H1 (cell line): ENCODE data around the gene CTSA. TPM values are rescaled to one million over a fixed set of nuclear protein-coding genes. Genes with fewer than 3 reads are reported as not detected.

Source experiments
- CTCF ChIA-PET: fragments of 300-600 bp; sonication (Branson Sonifier 250); formaldehyde crosslinking; loops from one replicate; lab custom pipeline; 2021; ENCODE audit not compliant: partially characterized antibody; lab: Charles Lee
- POLR2A ChIA-PET: fragments of 300-600 bp; sonication (Branson Sonifier 250); formaldehyde crosslinking; loops from one replicate; lab custom pipeline; 2021; ENCODE audit warnings: inconsistent platforms; ENCODE audit not compliant: partially characterized antibody; lab: Charles Lee
- DNase-seq, 2 experiments: peaks; one replicate each; pipeline versions ENCODE4 v3.0.0 to v3.0.0-alpha.2; 2010 to 2022; ENCODE audit warnings: low spot score in 2 of 2, low read depth in 1 of 2, mixed read lengths in 1 of 2
- FAIRE-seq: peaks from 2 replicates; lab custom pipeline; 2011; peaks lifted over from hg19 to GRCh38; lab: Jason Lieb, UNC
- H2AFZ ChIP-seq: 2 replicates; pipeline ENCODE4 v1.8.1; 2012; ENCODE audit warnings: low read length, inconsistent platforms
- H2AK5ac ChIP-seq: 2 replicates; pipeline ENCODE4 v1.6.1; 2013; ENCODE audit warnings: low read depth, low read length
- H2BK120ac ChIP-seq: replicated peaks from 2 replicates; pipeline ENCODE3; 2013; ENCODE audit warnings: low read depth, low read length, inconsistent platforms
- H2BK12ac ChIP-seq: 2 replicates; pipeline ENCODE4 v1.6.1; 2013; ENCODE audit warnings: low read depth, low read length
- H2BK15ac ChIP-seq: 2 replicates; pipeline ENCODE4 v1.6.1; 2013; ENCODE audit warnings: low read length
- H2BK20ac ChIP-seq: 2 replicates; pipeline ENCODE4 v1.6.1; 2013; ENCODE audit warnings: low read length
- H2BK5ac ChIP-seq: 2 replicates; pipeline ENCODE4 v1.6.1; 2013; ENCODE audit warnings: low read depth, low read length
- H3K14ac ChIP-seq: 2 replicates; pipeline ENCODE4 v1.6.1; 2013; ENCODE audit warnings: inconsistent platforms; ENCODE audit not compliant: insufficient read length
- H3K18ac ChIP-seq: 2 replicates; pipeline ENCODE4 v1.6.1; 2013; ENCODE audit warnings: low read length; ENCODE audit errors: extremely low read depth
- H3K23ac ChIP-seq: 2 replicates; pipeline ENCODE4 v1.6.1; 2013; ENCODE audit warnings: inconsistent platforms; ENCODE audit not compliant: insufficient read length
- H3K23me2 ChIP-seq: 2 replicates; pipeline ENCODE4 v1.6.1; 2013; ENCODE audit warnings: low read depth, low read length
- H3K27ac ChIP-seq: 2 replicates; pipeline ENCODE4 v1.6.1; 2011; ENCODE audit warnings: low read depth, low read length, inconsistent platforms
- H3K27me3 ChIP-seq, 4 experiments: replicated peaks in 1 of 4; 1 replicate in 1 of 4; 2 replicates in 3 of 4; pipeline versions ENCODE4 v1.6.1 to v1.8.1; 2011 to 2013; ENCODE audit warnings: low read length in 3 of 4, mild to moderate bottlenecking in 3 of 4, inconsistent platforms in 2 of 4, mixed read lengths in 2 of 4, moderate library complexity in 1 of 4; ENCODE audit not compliant: control insufficient read depth in 3 of 4, insufficient read depth in 3 of 4; ENCODE audit errors: extremely low read depth in 1 of 4
- H3K36me3 ChIP-seq, 4 experiments: 2 replicates each; pipeline versions ENCODE4 v1.6.1 to v1.8.1; 2011 to 2013; ENCODE audit warnings: mild to moderate bottlenecking in 4 of 4, low read length in 3 of 4, moderate library complexity in 2 of 4, control low read depth in 1 of 4, inconsistent platforms in 1 of 4; ENCODE audit not compliant: insufficient read depth in 4 of 4, control insufficient read depth in 2 of 4
- H3K4ac ChIP-seq: replicated peaks from 2 replicates; pipeline ENCODE3; 2013; ENCODE audit warnings: low read length, low read depth, mixed read lengths, inconsistent platforms; ENCODE audit not compliant: insufficient read length
- H3K4me1 ChIP-seq, 4 experiments: replicated peaks in 1 of 4; 1 replicate in 1 of 4; 2 replicates in 3 of 4; pipeline versions ENCODE4 v1.6.1 to v1.8.1; 2011 to 2013; ENCODE audit warnings: low read length in 3 of 4, inconsistent platforms in 2 of 4, mixed read lengths in 1 of 4; ENCODE audit not compliant: insufficient read depth in 4 of 4, control insufficient read depth in 3 of 4
- H3K4me2 ChIP-seq, 2 experiments: 2 replicates each; pipeline versions ENCODE4 v1.6.1 to v1.8.1; 2011 to 2013; ENCODE audit warnings: low read depth in 2 of 2, low read length in 2 of 2, control low read depth in 1 of 2, inconsistent platforms in 1 of 2, mild to moderate bottlenecking in 1 of 2; ENCODE audit not compliant: insufficient read depth in 1 of 2
- H3K4me3 ChIP-seq, 4 experiments: fragments of 200-600, 300-600 bp in 1 of 4; sonication (generic), shearing (Covaris generic), sonication (Bioruptor Twin) in 1 of 4; 2 replicates each; pipeline versions ENCODE4 v1.5.1 to v1.8.1; 2011 to 2016; ENCODE audit warnings: low read length in 4 of 4, low read depth in 3 of 4, control low read depth in 2 of 4, inconsistent platforms in 2 of 4, mild to moderate bottlenecking in 2 of 4, mixed read lengths in 1 of 4, moderate library complexity in 1 of 4; ENCODE audit not compliant: insufficient read depth in 2 of 4; ENCODE audit errors: extremely low read depth in 1 of 4
- H3K56ac ChIP-seq: replicated peaks from 2 replicates; pipeline ENCODE3; 2013; ENCODE audit warnings: low read depth, mild to moderate bottlenecking, mixed read lengths, low read length, inconsistent platforms; ENCODE audit not compliant: insufficient read length
- H3K79me1 ChIP-seq: 2 replicates; pipeline ENCODE4 v1.6.1; 2013; ENCODE audit warnings: low read depth, low read length, control low read depth
- H3K79me2 ChIP-seq, 2 experiments: 2 replicates each; pipeline versions ENCODE4 v1.6.1 to v1.8.1; 2012 to 2013; ENCODE audit warnings: low read length in 2 of 2, mild to moderate bottlenecking in 2 of 2, inconsistent platforms in 1 of 2; ENCODE audit not compliant: insufficient read depth in 2 of 2, control insufficient read depth in 1 of 2
- H3K9ac ChIP-seq, 4 experiments: replicated peaks in 1 of 4; 1 replicate in 1 of 4; 2 replicates in 3 of 4; pipeline versions ENCODE4 v1.6.1 to v1.8.1; 2011 to 2013; ENCODE audit warnings: low read depth in 3 of 4, low read length in 3 of 4, control low read depth in 2 of 4, mild to moderate bottlenecking in 2 of 4, moderate library complexity in 2 of 4, inconsistent platforms in 1 of 4; ENCODE audit errors: extremely low read depth in 1 of 4
- H3K9me3 ChIP-seq, 2 experiments: 2 replicates each; pipeline versions ENCODE4 v1.6.1 to v1.8.1; 2012 to 2013; ENCODE audit warnings: mild to moderate bottlenecking in 2 of 2, moderate library complexity in 2 of 2, control low read depth in 1 of 2, inconsistent platforms in 1 of 2, low read depth in 1 of 2, low read length in 1 of 2, mixed read lengths in 1 of 2; ENCODE audit not compliant: insufficient read depth in 2 of 2
- H4K20me1 ChIP-seq, 2 experiments: replicated peaks in 1 of 2; 2 replicates each; pipeline versions ENCODE3 to v1.8.1; 2011 to 2013; ENCODE audit warnings: inconsistent platforms in 2 of 2, low read length in 2 of 2, mild to moderate bottlenecking in 1 of 2; ENCODE audit not compliant: insufficient read depth in 2 of 2, control insufficient read depth in 1 of 2
- H4K5ac ChIP-seq: 2 replicates; pipeline ENCODE4 v1.6.1; 2013; ENCODE audit warnings: low read length, low read depth, mixed read lengths, inconsistent platforms; ENCODE audit not compliant: insufficient read length
- H4K8ac ChIP-seq: 2 replicates; pipeline ENCODE4 v1.8.0; 2013; ENCODE audit warnings: mild to moderate bottlenecking, moderate library complexity, low read length, inconsistent platforms; ENCODE audit not compliant: insufficient read depth; ENCODE audit errors: extremely low read depth
- H4K91ac ChIP-seq: replicated peaks from 2 replicates; pipeline ENCODE3; 2013; ENCODE audit warnings: low read length, mixed read lengths, inconsistent platforms; ENCODE audit not compliant: insufficient read length
- ASH2L ChIP-seq: fragments of 200-600, 300-600 bp; sonication (generic); IDR thresholded peaks from one replicate; pipeline ENCODE4 v1.7.1; 2017; ENCODE audit warnings: low read length
- CHD2 ChIP-seq: IDR thresholded peaks from 2 replicates; pipeline ENCODE4 v1.6.1; 2012; ENCODE audit warnings: low read length, improper control_type of control experiment
- GABPA ChIP-seq: IDR thresholded peaks from 2 replicates; pipeline ENCODE4 v1.6.1; 2011; ENCODE audit warnings: mild to moderate bottlenecking, low read length, moderate library complexity, borderline replicate concordance; ENCODE audit not compliant: insufficient read depth
- KDM1A ChIP-seq: fragments of 200-600, 300-600 bp; sonication (generic); IDR thresholded peaks from 2 replicates; pipeline ENCODE4 v1.7.1; 2016; ENCODE audit warnings: mild to moderate bottlenecking, low read length, borderline replicate concordance
- KDM4A ChIP-seq: IDR thresholded peaks from one replicate; pipeline ENCODE4 v1.7.1; 2012; ENCODE audit warnings: low read depth, mild to moderate bottlenecking, moderate library complexity, low read length, inconsistent platforms; ENCODE audit not compliant: severe bottlenecking
- SRF ChIP-seq: IDR thresholded peaks from 2 replicates; pipeline ENCODE4 v1.6.1; 2011; ENCODE audit warnings: mild to moderate bottlenecking, low read depth, low read length, moderate library complexity
- TAF7 ChIP-seq: optimal IDR thresholded peaks from 2 replicates; pipeline ENCODE3; 2011; ENCODE audit warnings: low read depth, mild to moderate bottlenecking, inconsistent platforms, low read length, moderate library complexity, borderline replicate concordance
- TEAD4 ChIP-seq: IDR thresholded peaks from 2 replicates; pipeline ENCODE4 v1.6.1; 2012; ENCODE audit warnings: low read depth, low read length, inconsistent platforms, mixed read lengths
- WGBS, 2 experiments: shearing (Covaris generic) in 1 of 2; methylation state at CpG; one replicate each; pipeline versions ENCODE4 v1.1.6 to v1.1.7; 2013 to 2015; ENCODE audit warnings: low lambda C conversion rate in 2 of 2, mixed read lengths in 2 of 2, inconsistent platforms in 1 of 2, low coverage in 1 of 2, missing lambda C conversion rate in 1 of 2; ENCODE audit not compliant: insufficient replicate concordance in 2 of 2, insufficient coverage in 1 of 2, insufficient read length in 1 of 2; ENCODE audit errors: extremely low coverage in 1 of 2, missing lambda C conversion rate in 1 of 2; 5-methylcytosine and 5-hydroxymethylcytosine counted together
- polyA plus RNA-seq, 7 experiments: library from polyadenylated mRNA; depleted of rRNA in 3 of 7; stranded (reverse) in 5 of 7; unstranded in 2 of 7; fragments of >200 nt in 5 of 7; fragments of 200-250 nt in 2 of 7; gene quantifications; 1 replicate in 5 of 7; 2 replicates in 1 of 7; 4 replicates in 1 of 7; pipeline versions ENCODE4 v1.2.1 to v1.2.3, GENCODE V29; 2011 to 2013; ENCODE audit warnings: missing spikeins in 2 of 7, mixed read lengths in 2 of 7
- total RNA-seq: library from RNA; stranded (reverse); fragmentation: NEBNext Ultra II Directional; extraction: Animal tissue kit (Norgen Biotek cat#: 25700); gene quantifications from 2 replicates; pipeline ENCODE4 v1.2.1, GENCODE V29; 2021
- TF ChIP-seq, protein P1 (sequence below): IDR thresholded peaks from 2 replicates; pipeline ENCODE4 v1.6.1; 2011; ENCODE audit warnings: low read depth, mild to moderate bottlenecking, low read length; ENCODE audit not compliant: insufficient read depth

Gene CTSA
- total and polyA plus RNA-seq, 2 of the 8 experiments (the other 6 are each of a cell fraction or from before 2014, with no cell fraction given) = 49.7 to 74.0 TPM

DNA sequence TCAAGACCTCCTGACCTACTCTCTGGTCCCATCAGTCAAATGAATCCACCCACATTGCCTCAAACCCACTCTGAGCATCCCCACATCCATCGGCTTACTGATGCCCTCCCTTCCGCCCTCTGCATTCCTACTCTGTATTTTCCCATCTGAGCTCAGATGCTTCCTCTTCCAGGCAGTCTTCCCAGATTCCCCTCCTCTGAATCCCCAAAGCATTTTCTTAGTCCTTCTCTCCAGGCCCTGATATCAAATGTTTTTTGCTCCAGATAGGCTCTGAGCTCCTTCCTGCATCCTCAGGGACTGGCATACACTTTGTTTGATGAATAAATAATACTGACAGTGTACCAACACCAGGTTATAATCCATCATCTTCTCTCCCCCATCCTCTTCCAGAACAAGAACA is 16.9 kb downstream of the CTSA start:
- Histone ChIP-seq H2BK12ac (no peak overlapping the region), H3K4me1 (peaks cover 0 to 2% (median 0%) of the 10 kb centered on the region in 4 experiments; a peak in 3 of 7 replicates), H3K9ac (no peak overlapping the region), H2AFZ (no peak overlapping the region), H3K36me3 (peaks cover 9 to 48% (median 34%) of the 10 kb centered on the region in 4 experiments), H4K91ac (no peak overlapping the region), H4K20me1 (peaks cover 2 to 12% of the 10 kb centered on the region in 2 experiments), H2BK120ac (no peak overlapping the region), H3K79me1 (no peaks in the 10 kb centered on the region; the same call in 1 of the 2 replicates), H3K18ac (no peak overlapping the region), H3K4me3 (no peak overlapping the region), H3K14ac (no peak overlapping the region), H2BK20ac (no peak overlapping the region), H3K23ac (no peak overlapping the region), H3K23me2 (peaks cover 11% of the 10 kb centered on the region; the same call in 1 of the 2 replicates), H3K27ac (no peak overlapping the region), H3K9me3 (no peaks in the 10 kb centered on the region), H3K4me2 (no peak overlapping the region), H3K56ac (no peak overlapping the region), H2BK15ac (no peak overlapping the region), H2AK5ac (no peak overlapping the region), H2BK5ac (no peak overlapping the region), H4K8ac (no peak overlapping the region), H3K4ac (no peak overlapping the region), H4K5ac (no peak overlapping the region), H3K27me3 (no peaks in the 10 kb centered on the region), H3K79me2 (0 out of 4 replicates have a peak, but pooled peaks cover 0 to 3% of the 10 kb centered on the region in 2 experiments)
- ChIA-PET POLR2A (interaction anchor here (0.6 to 9.2 kb wide), 10 partner anchors 10 to 68 kb away, joined by 3 to 172 read pairs (median 4); partner anchors contain the start of genes CTSA, NEURL2 and PCIF1), CTCF (interaction anchor here (0.8 to 2.0 kb wide), 2 partner anchors 18 to 86 kb away, joined by 3 to 6 read pairs; no protein-coding TSS in a partner anchor)
- FAIRE-seq = no peak
- no peak for DNase-seq
- 97% methylated on average over 2 of the region's 2 CpGs; no CpG with 5 or more reads in 1 of the 2 experiments for WGBS, 2 experiments
- no peak for TF ChIP-seq TEAD4
- no peak for TF ChIP-seq SRF
- TF ChIP-seq TAF7 = no peak
- TF ChIP-seq CHD2 = no peak
- no peak for TF ChIP-seq KDM4A
- no peak for TF ChIP-seq GABPA
- TF ChIP-seq ASH2L = no peak
- TF ChIP-seq, protein P1, sequence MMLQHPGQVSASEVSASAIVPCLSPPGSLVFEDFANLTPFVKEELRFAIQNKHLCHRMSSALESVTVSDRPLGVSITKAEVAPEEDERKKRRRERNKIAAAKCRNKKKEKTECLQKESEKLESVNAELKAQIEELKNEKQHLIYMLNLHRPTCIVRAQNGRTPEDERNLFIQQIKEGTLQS = no peak
- TF ChIP-seq KDM1A = no peak
